ENCODE measurements around the gene PLCL1. TPM values are rescaled to one million over a fixed set of nuclear protein-coding genes. Genes with fewer than 3 reads are reported as not detected.

The PLCL1 gene
- total RNA-seq, 3 donors from 2014 or later, result 1.6 to 10.6 (median 2.0) TPM

DNA sequence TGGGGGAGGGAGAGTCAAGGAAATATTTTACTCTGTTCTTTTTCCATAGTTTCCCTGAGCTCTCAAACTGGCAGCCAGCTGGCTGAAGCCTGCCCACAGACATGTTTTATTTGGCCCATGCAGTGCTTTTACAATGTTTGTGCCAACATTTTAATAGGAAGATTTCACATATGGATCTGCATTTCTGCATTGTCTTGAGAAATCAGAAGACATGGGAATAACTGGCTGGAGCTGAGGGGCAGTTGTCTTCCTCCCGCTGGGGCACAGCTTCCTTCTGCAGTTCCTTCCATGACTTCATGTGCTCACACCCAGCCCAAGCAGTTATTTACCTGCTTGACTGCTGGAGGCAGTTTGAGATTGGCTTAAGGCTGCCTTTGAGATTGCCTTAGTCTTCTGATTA lies 74.4 kb downstream of the PLCL1 start:
- intact Hi-C loops (cut with DNase I, micrococcal nuclease), result no loop called here
- TF ChIP-seq, protein P1, sequence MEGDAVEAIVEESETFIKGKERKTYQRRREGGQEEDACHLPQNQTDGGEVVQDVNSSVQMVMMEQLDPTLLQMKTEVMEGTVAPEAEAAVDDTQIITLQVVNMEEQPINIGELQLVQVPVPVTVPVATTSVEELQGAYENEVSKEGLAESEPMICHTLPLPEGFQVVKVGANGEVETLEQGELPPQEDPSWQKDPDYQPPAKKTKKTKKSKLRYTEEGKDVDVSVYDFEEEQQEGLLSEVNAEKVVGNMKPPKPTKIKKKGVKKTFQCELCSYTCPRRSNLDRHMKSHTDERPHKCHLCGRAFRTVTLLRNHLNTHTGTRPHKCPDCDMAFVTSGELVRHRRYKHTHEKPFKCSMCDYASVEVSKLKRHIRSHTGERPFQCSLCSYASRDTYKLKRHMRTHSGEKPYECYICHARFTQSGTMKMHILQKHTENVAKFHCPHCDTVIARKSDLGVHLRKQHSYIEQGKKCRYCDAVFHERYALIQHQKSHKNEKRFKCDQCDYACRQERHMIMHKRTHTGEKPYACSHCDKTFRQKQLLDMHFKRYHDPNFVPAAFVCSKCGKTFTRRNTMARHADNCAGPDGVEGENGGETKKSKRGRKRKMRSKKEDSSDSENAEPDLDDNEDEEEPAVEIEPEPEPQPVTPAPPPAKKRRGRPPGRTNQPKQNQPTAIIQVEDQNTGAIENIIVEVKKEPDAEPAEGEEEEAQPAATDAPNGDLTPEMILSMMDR (IDR thresholded peaks at IDR 0.05), result no peak
- DNase-seq (no peak), ATAC-seq (peak; percentile 54)
- Histone ChIP-seq H3K4me3 (no peak overlapping the region), H3K9me3 (no peaks in the 10 kb centered on the region), H3K4me1 (ENCODE audit: low read depth) (no peaks in the 10 kb centered on the region), H3K36me3 (ENCODE audit: low read depth) (no peaks in the 10 kb centered on the region)

DNA sequence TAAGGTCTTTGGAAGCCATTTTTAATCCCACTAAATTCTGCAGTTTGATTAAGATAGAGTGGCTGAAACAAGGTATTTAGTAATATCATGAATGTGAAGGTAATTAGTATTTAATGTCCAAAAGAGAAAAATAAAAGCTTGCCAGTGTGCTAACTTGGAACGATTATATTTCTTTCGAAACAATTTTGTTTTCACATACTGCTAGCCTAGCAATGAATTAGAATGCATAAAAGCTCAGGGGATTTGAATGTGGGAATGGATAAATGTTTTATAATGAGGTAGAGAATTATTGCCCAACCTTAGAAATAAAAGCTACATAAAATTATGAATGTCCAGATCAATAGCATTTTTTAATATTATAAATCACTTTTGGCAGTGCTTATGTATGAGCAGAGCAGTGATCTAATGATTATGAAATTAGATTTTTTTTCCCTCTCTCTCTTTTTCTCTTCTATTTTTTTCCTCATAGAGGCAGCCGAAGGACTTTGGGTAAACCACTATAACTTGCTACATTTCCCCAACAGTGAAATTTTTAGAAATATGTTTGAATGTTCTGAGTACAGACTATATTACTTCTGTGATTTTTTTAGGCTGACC lies 75.5 kb downstream of the PLCL1 start:
- no peak for ATAC-seq
- intact Hi-C loops (cut with DNase I, micrococcal nuclease), result no loop called here
- no peaks in the 10 kb centered on the region for H3K4me1 ChIP-seq (ENCODE audit: low read depth)
- no peaks in the 10 kb centered on the region for H3K9me3 ChIP-seq
- TF ChIP-seq, protein P1 (IDR thresholded peaks at IDR 0.05), result no peak
- H3K36me3 ChIP-seq (ENCODE audit: low read depth), result no peaks in the 10 kb centered on the region
- DNase-seq, result no peak
- H3K4me3 ChIP-seq, result no peak overlapping the region

DNA sequence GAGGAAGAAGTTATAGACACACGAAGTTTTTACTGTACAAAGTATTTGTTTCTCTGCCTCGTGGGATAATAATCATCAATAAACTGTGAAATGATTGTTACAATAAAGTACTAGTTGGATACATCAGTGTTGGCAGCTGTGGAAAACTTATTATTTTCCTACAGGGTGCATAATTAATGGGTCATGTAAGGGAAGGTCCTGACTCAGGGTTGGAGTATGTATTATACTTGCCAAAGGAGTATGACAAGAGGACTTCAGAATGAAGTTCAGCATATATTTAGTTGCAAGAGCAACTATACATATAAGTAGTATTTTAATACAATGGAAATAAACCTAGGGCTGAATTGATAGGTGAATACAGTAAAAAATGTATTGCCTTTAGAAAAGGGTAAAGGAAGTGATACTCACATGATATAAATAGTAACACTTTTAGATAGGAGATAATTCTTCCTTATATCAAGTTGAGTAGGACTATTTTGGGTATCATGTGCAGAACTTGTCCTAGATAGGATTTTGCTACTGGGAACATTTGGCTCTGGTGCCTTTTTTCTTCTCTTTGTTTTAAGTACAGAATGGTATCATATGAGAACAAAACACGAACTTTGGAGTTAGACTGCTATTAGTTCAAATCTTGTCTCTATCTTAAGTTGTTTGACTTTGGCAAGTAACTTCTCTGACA lies 79.1 kb downstream of the PLCL1 start:
- Histone ChIP-seq H3K9me3 (no peaks in the 10 kb centered on the region), H3K36me3 (ENCODE audit: low read depth) (no peaks in the 10 kb centered on the region), H3K4me1 (ENCODE audit: low read depth) (no peaks in the 10 kb centered on the region), H3K4me3 (no peak overlapping the region)
- TF ChIP-seq, protein P1 (IDR thresholded peaks at IDR 0.05), result no peak
- no peak for ATAC-seq
- no peak for DNase-seq
- intact Hi-C loops (cut with DNase I, micrococcal nuclease), result no loop called here

DNA sequence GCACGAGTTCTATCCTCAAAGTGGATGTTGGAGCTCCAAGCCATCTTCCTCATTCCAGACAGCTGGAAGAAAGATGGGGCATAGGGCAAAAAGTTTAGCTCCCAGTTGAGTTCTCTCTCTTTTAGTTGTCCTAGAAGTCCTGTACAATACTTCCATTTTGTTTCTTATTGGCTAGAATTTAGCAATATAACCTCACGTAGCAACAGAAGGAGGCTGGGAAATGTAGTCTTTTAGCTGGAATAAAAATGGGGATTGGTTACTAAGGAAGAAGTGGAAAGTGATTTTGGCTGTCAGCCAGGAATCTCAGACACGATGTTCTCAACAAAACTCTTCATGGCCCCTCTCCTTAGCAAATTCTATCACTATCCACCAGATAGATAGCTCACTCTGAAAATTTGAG lies 79.9 kb downstream of the PLCL1 start:
- DNase-seq (no peak), ATAC-seq (no peak)
- Histone ChIP-seq H3K4me1 (ENCODE audit: low read depth) (no peaks in the 10 kb centered on the region), H3K4me3 (no peak overlapping the region), H3K9me3 (no peaks in the 10 kb centered on the region), H3K36me3 (ENCODE audit: low read depth) (no peaks in the 10 kb centered on the region)
- intact Hi-C loops (cut with DNase I, micrococcal nuclease), result no loop called here
- TF ChIP-seq, protein P1 (IDR thresholded peaks at IDR 0.05), result no peak

DNA sequence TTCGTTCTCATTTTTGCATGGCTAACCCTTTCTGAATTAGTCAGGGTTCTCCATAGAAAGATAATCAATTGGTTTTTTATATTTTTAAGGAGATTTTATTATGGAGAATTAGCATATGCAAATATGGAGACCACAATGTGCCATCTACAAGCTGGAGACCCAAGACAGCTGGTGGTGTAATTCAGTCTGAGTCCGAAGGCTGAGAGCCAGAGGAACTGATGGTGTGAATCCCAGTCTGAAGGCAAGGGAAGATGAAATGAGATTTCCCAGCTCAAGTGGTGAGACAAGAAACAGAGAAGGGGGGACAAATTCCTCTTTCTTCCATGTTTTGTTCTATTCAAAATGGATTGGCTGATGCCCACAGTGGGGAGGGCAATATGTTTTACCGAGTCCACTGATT lies 80.7 kb downstream of the PLCL1 start:
- Histone ChIP-seq H3K9me3 (no peaks in the 10 kb centered on the region), H3K4me3 (no peak overlapping the region), H3K4me1 (ENCODE audit: low read depth) (no peaks in the 10 kb centered on the region), H3K36me3 (ENCODE audit: low read depth) (no peaks in the 10 kb centered on the region)
- DNase-seq (no peak), ATAC-seq (no peak)
- TF ChIP-seq, protein P1 (IDR thresholded peaks at IDR 0.05), result no peak
- intact Hi-C loops (cut with DNase I, micrococcal nuclease), result no loop called here

Measured in mucosa of descending colon (tissue), 3 donors.